ENCODE results near the gene TENM4. TPM values are rescaled to one million over a fixed set of nuclear protein-coding genes. Genes with fewer than 3 reads are reported as not detected.

The TENM4 gene
- polyA plus RNA-seq, 2 of the 4 experiments (the other 2 are of a cell fraction) = 0.06 to 0.31 TPM

DNA sequence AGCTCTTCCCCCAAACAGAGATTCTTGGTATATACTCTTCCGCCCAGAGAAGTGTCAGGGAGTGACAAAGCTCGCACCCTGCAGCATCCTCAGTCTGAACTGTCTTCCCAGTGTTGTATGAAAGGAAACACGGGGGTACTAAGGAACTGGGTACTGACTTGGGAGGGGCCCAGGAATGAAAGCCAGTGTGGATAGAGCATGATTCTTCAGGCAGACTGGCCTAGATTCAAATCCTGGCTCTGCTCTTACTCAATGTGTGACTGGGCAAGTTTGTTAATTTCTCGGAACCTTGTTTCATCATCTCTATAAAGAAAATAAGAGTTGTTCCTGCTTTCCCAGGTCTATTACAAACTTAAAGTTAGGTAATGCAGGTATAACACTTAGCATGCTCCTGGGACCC lies 600.2 kb downstream of the TENM4 start:
- Histone ChIP-seq H3K4me3 (no peak overlapping the region), H3K27ac (no peak overlapping the region), H3K4me1 (no peaks in the 10 kb centered on the region), H3K9me3 (no peaks in the 10 kb centered on the region), H3K4me2 (no peak overlapping the region)
- TF ChIP-seq PBX3 (IDR thresholded peaks at IDR 0.05) = no peak
- no peak for TF ChIP-seq MAZ (IDR thresholded peaks at IDR 0.05; ENCODE audit: borderline replicate concordance, low read depth, low read length)
- no peak for TF ChIP-seq NFE2L2 (conservative IDR thresholded peaks at IDR 0.05; ENCODE audit: low read length)
- no peak for TF ChIP-seq ZNF302 (CRISPR knock-in tag; IDR thresholded peaks at IDR 0.05)
- no peak for TF ChIP-seq HOXB13 (CRISPR knock-in tag; IDR thresholded peaks at IDR 0.05; ENCODE audit: low read depth)
- no peak for TF ChIP-seq RNF2 (IDR thresholded peaks at IDR 0.05; ENCODE audit: borderline replicate concordance, low read depth)
- no peak for TF ChIP-seq CHD2 (IDR thresholded peaks at IDR 0.05; ENCODE audit: low read length, partially characterized antibody)
- no peak for TF ChIP-seq EHMT2 (IDR thresholded peaks at IDR 0.05; ENCODE audit: low read depth)
- TF ChIP-seq, protein P1, sequence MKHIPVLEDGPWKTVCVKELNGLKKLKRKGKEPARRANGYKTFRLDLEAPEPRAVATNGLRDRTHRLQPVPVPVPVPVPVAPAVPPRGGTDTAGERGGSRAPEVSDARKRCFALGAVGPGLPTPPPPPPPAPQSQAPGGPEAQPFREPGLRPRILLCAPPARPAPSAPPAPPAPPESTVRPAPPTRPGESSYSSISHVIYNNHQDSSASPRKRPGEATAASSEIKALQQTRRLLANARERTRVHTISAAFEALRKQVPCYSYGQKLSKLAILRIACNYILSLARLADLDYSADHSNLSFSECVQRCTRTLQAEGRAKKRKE (CRISPR knock-in tag; IDR thresholded peaks at IDR 0.05; ENCODE audit: low read depth) = no peak
- no peak for TF ChIP-seq POLR2AphosphoS2 (conservative IDR thresholded peaks at IDR 0.05; ENCODE audit: low read length)
- no peak for TF ChIP-seq POLR2A (IDR thresholded peaks at IDR 0.05; ENCODE audit: low read length)
- TF ChIP-seq ESRRA (IDR thresholded peaks at IDR 0.05; ENCODE audit: borderline replicate concordance, low read length) = no peak
- TF ChIP-seq, protein P2, sequence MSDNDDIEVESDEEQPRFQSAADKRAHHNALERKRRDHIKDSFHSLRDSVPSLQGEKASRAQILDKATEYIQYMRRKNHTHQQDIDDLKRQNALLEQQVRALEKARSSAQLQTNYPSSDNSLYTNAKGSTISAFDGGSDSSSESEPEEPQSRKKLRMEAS (IDR thresholded peaks at IDR 0.05) = no peak
- no peak for TF ChIP-seq CBX8 (IDR thresholded peaks at IDR 0.05)
- TF ChIP-seq RFX5 (IDR thresholded peaks at IDR 0.05) = no peak
- ChIA-PET CTCF (no interaction called here), POLR2A (no interaction called here)
- DNase-seq (ENCODE audit: low read depth in 1 of 2, low spot score in 1 of 2) (no peak), ATAC-seq (no peak), FAIRE-seq (no peak)
- 70% methylated on average over 4 of the region's 4 CpGs for WGBS (ENCODE audit: missing lambda C conversion rate)

- no peaks in the 10 kb centered on the region for H3K9me3 ChIP-seq
- H3K4me1 ChIP-seq = no peaks in the 10 kb centered on the region
- FAIRE-seq (no peak), ATAC-seq (no peak), DNase-seq (ENCODE audit: low read depth in 1 of 2, low spot score in 1 of 2) (no peak)
- H3K4me3 ChIP-seq = no peak overlapping the region
- H3K4me2 ChIP-seq = no peak overlapping the region
- H3K27ac ChIP-seq = no peak overlapping the region
- POLR2A ChIA-PET = no interaction called here
- CTCF ChIA-PET = no interaction called here
- no peak for TF ChIP-seq HOXA7 (CRISPR knock-in tag; IDR thresholded peaks at IDR 0.05)
- TF ChIP-seq ZSCAN20 (CRISPR knock-in tag; IDR thresholded peaks at IDR 0.05) = no peak
- TF ChIP-seq REST (IDR thresholded peaks at IDR 0.05) = no peak
- no peak for TF ChIP-seq SMC3 (IDR thresholded peaks at IDR 0.05)
- no peak for TF ChIP-seq CHD4 (IDR thresholded peaks at IDR 0.05; ENCODE audit: borderline replicate concordance)
- no peak for TF ChIP-seq MAFK (IDR thresholded peaks at IDR 0.05; ENCODE audit: partially characterized antibody)
- TF ChIP-seq NPAS2 (CRISPR knock-in tag; IDR thresholded peaks at IDR 0.05; ENCODE audit: borderline replicate concordance) = no peak
- TF ChIP-seq CBX2 (IDR thresholded peaks at IDR 0.05; ENCODE audit: borderline replicate concordance, low read depth) = no peak
- no peak for TF ChIP-seq KDM5A (IDR thresholded peaks at IDR 0.05)
- no peak for TF ChIP-seq EP300 (IDR thresholded peaks at IDR 0.05)
- TF ChIP-seq RARB (CRISPR knock-in tag; IDR thresholded peaks at IDR 0.05) = no peak
- TF ChIP-seq CEBPB (IDR thresholded peaks at IDR 0.05) = no peak
- TF ChIP-seq BHLHE40 (IDR thresholded peaks at IDR 0.05; ENCODE audit: low read depth, low read length) = no peak
- TF ChIP-seq CHD2 (IDR thresholded peaks at IDR 0.05; ENCODE audit: low read length, partially characterized antibody) = no peak
- 40% methylated on average over 3 of the region's 3 CpGs for WGBS (ENCODE audit: missing lambda C conversion rate)
Measured at GRCh38 chr11:78840200-78840599, 600.6 kb downstream of the TENM4 start.
